CD4-positive, alpha-beta T cell treated with Interferon alpha-2 for 1 hour (primary cell): Measurements from ENCODE around the gene LILRB1.
"Not testable (repeated sequence)": the region's sequence is repeated elsewhere in the genome, so short reads cannot be mapped to it uniquely, and the experiment has no call there.

Experiments used
- DNase-seq, 2 donors: peaks; one replicate each; pipeline ENCODE4 v3.0.0-alpha.2; 2020 to 2022

Gene LILRB1

GRCh38 chr19:54626757-54627156 lies 3.5 kb upstream of the LILRB1 start:
- no peak for DNase-seq

GRCh38 chr19:54627912-54628311 lies 2.4 kb upstream of the LILRB1 start:
- DNase-seq: not testable (repeated sequence)

GRCh38 chr19:54630782-54631181 lies 498 bp downstream of the LILRB1 start:
- DNase-seq: no peak

- not testable (repeated sequence) for DNase-seq
Observed at GRCh38 chr19:54631489-54632337, 1.4 kb downstream of the LILRB1 start.

GRCh38 chr19:54632517-54632916 lies 2.2 kb downstream of the LILRB1 start:
- not testable (repeated sequence) for DNase-seq

GRCh38 chr19:54633401-54633800 lies 3.1 kb downstream of the LILRB1 start:
- no peak for DNase-seq

- DNase-seq: not testable (repeated sequence)
Observed at GRCh38 chr19:54636081-54636480, 5.8 kb downstream of the LILRB1 start.

GRCh38 chr19:54638683-54639082 lies 8.4 kb downstream of the LILRB1 start:
- no peak for DNase-seq

GRCh38 chr19:54642953-54643352 lies 12.7 kb downstream of the LILRB1 start:
- peak in 1 of 2 donors; percentile 36 for DNase-seq

- DNase-seq: peak in 1 of 2 donors; percentile 21
Observed at GRCh38 chr19:54643583-54643982, 13.3 kb downstream of the LILRB1 start.

GRCh38 chr19:54644056-54644455 lies 13.8 kb downstream of the LILRB1 start:
- DNase-seq: peak; percentile 14 to 64

GRCh38 chr19:54646331-54646841 lies 16.1 kb downstream of the LILRB1 start:
- no peak for DNase-seq

GRCh38 chr19:54648129-54648528 lies 17.8 kb downstream of the LILRB1 start:
- DNase-seq: no peak

- DNase-seq: no peak
Observed at GRCh38 chr19:54650108-54650655, 19.9 kb downstream of the LILRB1 start.

- DNase-seq: peak in 1 of 2 donors; percentile 33
Observed at GRCh38 chr19:54653181-54653809, 23.0 kb downstream of the LILRB1 start.

GRCh38 chr19:54654447-54655321 lies 24.4 kb downstream of the LILRB1 start:
- no peak for DNase-seq

- DNase-seq: no peak
Observed at GRCh38 chr19:54659300-54659699, 29.0 kb downstream of the LILRB1 start.

GRCh38 chr19:54660306-54660705 lies 30.0 kb downstream of the LILRB1 start:
- DNase-seq: peak in 1 of 2 donors; percentile 12

- no peak for DNase-seq
Observed at GRCh38 chr19:54660964-54661363, 30.7 kb downstream of the LILRB1 start.

- DNase-seq: no peak
Observed at GRCh38 chr19:54661846-54662481, 31.7 kb downstream of the LILRB1 start.

- peak; percentile 16 to 68 for DNase-seq
Observed at GRCh38 chr19:54662730-54663129, 32.4 kb downstream of the LILRB1 start, which contains the start of gene LILRB4. Gene LILRB4, plus strand, starts transcription at chr19:54662985. Its CDS starts 49 bp downstream, at chr19:54663034.

GRCh38 chr19:54665530-54665929 lies 35.2 kb downstream of the LILRB1 start:
- DNase-seq: no peak
